GM21786 (cell line): ENCODE data around the gene CTBP1.

Experiments
- ATAC-seq: cut with Tn5 transposase; IDR thresholded peaks from one replicate; pipeline ENCODE4 v1.9.1; 2021; ENCODE audit not compliant: unreplicated experiment

CTBP1 gene

GRCh38 chr4:1199556-1200331 is 49.2 kb downstream of the CTBP1 start:
- no peak for ATAC-seq

DNA sequence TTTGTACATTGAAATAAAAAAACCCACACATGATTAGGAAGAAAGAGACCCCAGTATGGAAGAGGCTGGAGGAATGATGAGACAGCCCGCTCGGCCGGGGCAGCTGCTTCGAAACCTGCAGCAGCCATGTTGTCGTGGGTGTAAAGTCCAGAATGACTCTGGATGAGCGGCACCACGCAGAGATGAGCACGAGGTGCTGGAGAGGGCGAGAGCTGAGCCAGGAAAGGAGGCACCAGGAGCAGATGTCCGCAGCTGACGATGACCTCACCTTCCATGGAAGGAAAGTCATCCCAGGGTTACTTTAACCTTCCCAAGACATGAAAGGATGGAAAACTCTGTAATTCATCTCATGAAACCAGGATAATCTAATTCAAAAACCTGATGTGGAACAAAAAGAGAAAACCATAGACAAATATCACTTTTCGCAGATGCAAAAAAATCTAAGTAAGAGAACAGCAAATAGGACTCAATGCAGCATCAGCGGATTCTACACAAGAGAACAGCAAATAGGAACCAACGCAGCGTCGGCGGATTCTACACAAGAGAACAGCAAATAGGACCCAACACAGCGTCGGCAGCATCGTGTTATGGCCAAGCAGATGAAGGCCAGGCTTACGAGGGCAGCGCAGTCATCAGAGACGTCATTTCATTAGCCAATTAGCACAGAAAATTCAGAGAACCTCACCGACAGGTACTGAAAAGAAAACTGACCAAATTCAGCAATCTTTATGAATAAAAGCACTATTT is 50.7 kb downstream of the CTBP1 start:
- no peak for ATAC-seq

DNA sequence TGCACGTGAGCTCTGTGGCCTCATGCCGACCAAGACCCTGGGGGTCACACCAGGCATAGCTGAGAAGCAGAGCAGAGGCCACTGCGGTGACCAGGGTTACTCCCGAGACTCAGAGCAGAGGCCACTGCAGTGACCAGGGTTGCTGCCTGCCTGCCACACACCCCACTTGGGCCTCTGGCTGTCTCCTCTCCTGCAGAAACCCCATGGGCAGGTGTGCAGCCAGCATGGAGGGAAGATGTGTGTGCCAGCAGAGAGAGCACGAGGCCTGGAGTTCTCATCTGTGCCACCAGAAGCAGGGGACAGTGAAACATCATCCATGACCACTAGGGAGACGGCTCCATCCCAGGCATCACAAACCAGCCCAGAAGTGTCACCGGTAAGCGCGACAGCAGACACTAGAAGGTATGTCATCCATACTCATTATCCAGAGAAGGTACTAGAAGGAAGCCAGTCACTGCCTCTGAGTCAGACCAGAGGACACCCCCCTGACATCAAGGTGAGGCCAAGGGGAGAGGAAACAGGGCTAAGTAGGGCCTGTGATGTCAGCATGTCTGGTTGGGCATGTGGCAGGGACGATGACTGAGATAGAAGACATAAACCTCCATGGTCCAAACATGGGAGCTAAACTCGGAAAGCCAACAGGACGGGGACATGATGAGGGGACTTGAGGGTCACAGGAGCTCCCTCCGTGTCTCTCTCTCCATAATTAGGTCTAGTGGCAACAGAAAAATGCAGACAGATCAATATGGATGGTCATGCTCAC is 52.3 kb downstream of the CTBP1 start:
- no peak for ATAC-seq

DNA sequence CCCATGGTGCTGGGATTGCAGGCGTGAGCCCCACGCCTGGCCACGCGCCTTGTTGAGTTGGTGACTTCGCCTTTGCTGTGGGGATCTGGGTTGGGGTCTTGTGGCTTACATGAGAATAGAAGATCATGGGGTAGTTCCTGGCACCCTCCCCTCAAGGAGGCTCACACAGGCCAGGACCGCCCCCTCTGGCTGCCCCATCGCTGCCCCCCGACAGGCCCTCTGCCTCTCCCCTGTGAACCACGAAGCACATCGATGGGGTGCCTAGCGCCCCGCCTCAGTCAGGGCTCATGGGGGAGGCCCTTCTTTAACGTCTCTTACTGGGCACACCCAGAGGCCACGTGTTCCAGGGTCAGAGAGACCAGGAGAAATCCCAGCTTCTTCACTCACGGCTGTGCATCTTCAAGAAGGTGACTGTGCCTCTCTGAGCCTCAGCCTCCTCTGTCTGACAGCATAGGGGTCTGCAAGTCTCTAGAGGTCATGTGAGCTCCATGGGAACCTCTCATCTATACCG is 53.0 kb downstream of the CTBP1 start:
- no peak for ATAC-seq

- ATAC-seq: no peak
Observed at GRCh38 chr4:1195109-1195671, 53.7 kb downstream of the CTBP1 start.

- no peak for ATAC-seq
Observed at GRCh38 chr4:1194010-1194900, 54.7 kb downstream of the CTBP1 start.

DNA sequence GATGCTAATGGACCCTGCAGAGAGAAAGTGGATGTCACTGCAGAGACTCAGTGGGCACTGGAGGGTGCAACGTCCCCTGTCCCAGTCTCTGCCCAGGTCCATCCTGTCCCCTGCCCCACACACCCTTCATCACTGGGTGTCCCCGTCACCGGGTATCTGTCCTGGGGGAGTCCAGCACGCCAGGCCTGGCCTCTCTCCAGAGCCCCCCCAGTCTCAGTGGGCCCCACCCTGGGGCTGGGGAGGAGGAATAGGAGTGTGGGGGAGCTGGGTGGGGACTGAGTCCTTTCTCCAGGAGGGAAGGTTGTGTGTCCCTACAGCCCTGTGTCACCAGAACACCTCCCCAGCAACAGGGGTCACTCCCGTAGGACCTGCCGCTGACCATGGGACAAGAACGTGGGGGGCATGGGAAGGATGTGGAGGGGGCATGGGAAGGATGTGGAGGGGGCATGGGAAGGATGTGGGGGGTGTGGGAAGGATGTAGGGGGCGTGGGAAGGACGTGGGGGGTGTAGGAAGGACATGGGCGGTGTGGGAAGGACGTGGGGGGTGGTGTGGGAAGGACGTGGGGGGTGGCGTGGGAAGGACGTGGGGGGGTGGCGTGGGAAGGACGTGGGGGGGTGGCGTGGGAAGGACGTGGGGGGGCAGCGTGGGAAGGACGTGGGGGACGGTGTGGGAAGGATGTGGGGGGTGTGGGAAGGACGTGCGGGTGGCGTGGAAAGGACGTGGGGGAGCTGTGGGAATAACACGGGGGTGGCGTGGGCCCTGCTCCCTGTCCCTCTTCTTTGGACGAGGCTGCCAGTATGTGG is 55.5 kb downstream of the CTBP1 start:
- no peak for ATAC-seq

DNA sequence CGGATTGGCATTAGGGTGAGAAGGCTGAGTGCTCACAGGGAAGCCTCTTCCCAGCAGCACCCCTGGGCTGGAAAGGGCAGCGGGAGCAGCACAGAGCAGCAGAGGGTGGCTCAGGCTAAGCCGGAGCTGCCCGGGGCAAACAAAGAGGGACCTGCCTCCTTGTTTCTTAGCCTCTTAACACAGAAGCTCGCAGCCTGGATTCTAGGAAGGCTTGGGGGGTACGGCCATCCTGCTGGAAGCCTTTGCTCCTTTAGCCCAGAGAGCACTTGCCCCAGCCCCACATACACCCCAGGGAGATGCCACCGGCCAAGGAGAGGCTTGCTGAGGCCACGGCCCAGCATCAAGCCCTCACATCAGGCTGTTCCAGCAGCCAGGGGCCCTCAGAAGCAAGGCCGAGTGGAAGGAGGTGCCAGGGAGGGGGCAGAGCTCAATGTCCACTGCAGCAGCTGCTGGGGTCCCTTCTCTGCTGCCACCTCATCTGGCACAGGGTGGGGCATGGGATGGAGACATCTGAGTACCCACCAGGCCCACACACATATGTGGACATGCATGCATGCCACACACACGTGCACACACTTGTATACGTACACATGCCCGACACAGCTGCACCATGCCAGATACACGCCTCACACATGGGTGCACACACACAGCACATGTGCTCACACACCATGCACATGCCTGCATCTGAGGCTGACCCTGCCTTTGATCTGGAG is 56.3 kb downstream of the CTBP1 start:
- no peak for ATAC-seq

DNA sequence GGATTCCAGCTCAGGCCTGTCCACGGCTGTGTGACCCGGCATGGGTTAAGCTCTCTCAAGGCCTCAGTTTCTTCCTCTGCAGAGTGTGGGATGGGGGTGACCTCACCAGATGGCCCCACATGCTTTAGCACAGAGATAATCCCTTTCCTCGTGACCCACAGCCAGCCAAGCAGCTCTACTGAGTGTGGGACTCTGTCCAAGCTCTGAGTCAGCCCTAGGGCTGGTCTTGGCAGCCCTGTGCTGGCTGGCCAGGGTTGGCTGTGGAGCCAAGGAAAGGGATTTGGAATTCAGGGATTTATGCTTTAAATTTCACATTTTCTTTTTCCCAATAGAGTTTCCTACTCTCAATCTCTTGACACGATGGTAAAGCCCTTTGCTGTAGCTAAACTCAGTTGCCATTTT is 56.8 kb downstream of the CTBP1 start:
- no peak for ATAC-seq

DNA sequence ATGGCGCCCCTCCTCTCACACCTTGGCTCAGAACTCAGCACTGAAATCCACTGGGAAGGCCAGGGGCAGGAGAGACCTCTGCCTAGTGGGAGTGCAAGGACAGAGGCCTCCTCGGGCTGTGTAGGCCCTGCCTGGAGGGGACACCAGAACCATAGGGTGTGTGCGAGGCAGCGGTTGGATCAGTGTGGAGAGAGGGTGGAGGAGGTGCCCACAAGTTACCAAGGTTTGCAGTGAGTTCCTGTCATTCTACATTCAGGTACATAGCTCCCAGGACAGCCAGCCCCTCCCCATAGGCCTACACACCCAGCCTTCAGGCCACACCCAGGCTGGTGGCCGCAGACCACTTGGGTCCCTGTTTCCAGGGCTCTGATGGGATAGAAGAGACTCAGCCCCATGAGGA is 57.3 kb downstream of the CTBP1 start:
- no peak for ATAC-seq

DNA sequence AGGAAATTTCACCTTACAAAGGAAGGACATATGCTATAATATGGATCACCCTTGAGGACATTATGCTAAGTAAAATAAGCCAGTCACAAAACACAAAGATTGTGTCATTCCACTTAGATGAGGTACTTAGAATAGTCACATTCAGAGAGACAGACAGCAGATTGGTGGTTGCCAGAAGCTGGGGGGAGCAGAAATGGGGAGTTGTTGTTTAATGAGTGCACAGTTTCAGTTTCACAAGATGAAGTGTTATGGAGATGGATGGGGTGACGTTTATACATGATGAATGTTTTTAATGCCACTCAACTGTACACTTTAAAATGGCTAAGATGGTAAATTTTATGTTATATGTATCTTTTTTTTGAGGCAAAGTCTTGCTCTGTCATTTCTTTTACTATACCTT is 61.7 kb downstream of the CTBP1 start:
- peak; percentile 61 for ATAC-seq

DNA sequence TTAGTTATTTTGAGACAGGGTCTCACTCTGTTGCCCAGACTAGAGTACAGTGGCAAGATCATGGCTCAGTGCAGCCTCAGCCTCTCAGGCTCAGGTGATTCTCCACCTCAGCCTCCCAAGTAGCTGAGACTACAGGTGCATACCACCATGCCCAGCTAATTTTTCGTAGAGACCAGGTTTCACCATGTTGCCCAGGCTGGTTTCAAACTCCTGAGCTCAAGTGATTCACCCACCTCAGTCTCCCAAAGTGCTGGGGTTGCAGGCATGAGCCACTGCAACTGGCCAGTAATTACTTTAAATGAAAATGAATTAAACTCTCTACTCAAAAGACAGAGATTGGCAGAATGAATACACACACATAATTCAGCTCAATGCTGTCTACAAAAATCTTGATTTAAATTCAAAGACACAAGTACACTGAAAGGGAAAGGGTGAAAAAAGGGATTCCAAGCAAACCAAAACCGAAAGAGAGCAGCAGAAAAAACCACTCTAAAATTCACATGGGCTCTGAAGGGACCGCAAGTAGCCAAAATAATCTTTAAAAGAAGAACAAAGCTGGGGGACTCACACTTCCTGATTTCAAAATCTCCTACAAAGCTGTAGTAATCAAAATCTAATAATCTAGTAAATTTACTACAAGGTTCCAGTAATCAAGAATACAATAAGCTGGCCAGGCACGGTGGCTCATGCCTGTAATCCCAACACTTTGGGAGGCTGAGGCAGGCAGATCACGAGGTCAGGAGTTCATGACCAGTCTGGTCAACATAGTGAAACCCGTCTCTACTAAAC is 64.8 kb downstream of the CTBP1 start:
- ATAC-seq: peak; percentile 78

DNA sequence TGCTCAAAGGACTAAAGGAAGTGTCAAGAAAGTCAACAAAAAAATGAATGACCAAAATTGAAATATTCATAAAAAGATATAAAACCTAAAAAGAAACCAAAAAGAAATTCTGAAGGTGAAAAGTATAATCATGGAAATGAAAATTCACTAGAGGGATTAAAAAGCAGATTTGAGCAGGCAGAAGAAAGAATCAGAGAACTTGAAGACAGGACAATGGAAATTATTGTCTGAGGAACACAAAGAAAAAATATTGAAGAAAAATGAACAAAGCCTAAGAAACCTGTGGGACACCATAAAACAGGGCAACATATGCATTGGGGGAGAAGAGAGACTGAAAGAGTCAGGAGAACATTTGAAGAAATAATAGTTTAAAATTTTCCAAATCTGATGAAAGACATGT is 66.6 kb downstream of the CTBP1 start:
- no peak for ATAC-seq

DNA sequence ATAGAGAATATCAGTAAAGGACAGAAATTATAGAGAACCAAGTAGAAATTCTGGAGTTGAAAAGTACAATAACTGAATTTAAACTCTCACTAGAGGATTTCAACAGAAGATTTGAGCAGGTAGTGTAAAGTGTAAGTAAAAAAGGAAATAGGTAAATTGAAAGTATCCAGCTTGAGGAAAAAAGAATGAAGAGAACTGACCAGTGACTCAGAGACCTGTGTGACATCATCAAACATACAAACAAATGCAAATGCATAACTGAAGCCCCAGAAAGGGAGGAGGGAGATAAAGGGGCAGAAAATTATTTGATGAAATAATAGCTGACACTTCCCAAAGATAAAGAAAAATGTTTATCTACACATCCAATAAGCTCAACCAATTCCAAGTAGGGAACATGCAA is 68.3 kb downstream of the CTBP1 start:
- ATAC-seq: no peak

DNA sequence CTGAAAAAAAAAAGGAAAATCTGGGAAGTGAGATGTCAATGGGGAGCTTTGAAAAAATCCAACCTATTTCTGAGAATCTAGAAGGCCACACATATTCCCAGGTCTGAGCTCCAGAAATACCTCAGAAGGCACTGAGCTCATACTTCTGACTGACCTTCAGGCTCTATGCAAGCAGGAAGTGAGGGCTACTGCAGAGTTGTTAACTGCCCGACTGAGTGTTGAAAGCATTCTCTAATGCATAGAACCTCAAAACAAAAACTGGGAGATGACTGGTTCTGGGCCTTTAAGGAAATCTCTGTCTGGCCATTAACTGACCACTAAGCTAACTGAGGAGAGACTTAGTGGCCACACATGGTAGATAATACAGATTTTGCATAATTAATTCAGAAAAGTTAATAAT is 69.0 kb downstream of the CTBP1 start:
- no peak for ATAC-seq

DNA sequence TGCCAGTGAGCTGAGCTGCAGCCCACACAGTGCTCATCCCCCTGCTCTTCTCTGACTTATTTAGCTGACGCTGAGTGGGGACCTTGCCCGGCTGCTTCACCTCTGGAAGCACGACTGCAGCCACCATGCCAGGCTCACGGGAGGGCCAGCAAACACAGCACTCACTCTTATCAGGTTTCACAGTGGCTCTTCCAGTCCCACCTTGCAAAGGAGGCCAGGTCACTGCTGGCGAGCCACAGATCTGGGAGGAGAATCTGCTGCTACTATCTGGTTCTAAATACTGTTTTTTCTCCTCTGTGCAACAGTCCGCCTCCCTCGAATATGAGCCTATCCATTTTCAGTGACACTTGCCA is 69.9 kb downstream of the CTBP1 start:
- ATAC-seq: no peak

DNA sequence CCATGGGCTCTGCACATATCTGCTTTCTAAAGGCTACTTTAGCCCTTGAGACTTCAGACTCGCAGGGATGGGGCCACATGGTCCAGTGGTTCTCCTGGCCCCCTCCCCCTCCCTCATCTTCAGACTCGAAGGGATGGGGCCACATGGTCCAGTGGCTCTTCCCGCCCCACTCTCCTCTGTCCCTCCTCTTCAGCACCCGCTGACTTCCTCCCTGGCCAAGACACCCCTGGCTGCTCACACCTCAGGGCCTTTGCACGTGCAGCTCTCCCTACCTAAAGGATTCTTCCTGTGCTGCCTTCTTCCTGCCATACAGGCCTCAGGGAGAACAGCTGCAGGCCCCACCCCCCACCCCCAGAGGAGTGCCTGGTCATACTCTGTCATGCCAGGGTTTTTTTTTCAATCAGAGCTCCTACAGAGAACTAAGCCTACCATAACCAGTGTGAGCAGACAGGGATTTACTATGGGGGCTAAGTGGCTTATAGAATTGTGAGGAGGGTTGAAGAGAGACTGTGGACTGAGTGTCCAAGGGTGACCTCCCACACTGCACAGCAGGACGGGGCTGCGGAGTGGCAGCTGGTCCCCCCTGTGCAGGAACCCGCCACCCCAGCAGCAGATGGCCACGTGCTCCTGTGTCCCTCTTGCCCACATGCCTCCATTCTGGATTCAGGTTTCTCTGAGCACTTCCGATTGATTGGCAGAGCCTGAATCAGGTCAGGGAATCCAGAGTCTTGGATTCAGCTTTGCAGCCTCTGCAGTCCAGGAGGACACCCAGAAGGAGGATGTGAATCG is 70.4 kb downstream of the CTBP1 start:
- ATAC-seq: no peak
